Activated T-cell treated with anti-CD3 and anti-CD28 coated beads for 24 hours (primary cell): ENCODE results near the gene SYT15.
"Not testable (repeated sequence)": the region's sequence is repeated elsewhere in the genome, so short reads cannot be mapped to it uniquely, and the experiment has no call there.

Experiments
- DNase-seq: peaks from one replicate; pipeline ENCODE4 v3.0.0-alpha.2; 2020; ENCODE audit warnings: low read depth

SYT15 gene

DNA sequence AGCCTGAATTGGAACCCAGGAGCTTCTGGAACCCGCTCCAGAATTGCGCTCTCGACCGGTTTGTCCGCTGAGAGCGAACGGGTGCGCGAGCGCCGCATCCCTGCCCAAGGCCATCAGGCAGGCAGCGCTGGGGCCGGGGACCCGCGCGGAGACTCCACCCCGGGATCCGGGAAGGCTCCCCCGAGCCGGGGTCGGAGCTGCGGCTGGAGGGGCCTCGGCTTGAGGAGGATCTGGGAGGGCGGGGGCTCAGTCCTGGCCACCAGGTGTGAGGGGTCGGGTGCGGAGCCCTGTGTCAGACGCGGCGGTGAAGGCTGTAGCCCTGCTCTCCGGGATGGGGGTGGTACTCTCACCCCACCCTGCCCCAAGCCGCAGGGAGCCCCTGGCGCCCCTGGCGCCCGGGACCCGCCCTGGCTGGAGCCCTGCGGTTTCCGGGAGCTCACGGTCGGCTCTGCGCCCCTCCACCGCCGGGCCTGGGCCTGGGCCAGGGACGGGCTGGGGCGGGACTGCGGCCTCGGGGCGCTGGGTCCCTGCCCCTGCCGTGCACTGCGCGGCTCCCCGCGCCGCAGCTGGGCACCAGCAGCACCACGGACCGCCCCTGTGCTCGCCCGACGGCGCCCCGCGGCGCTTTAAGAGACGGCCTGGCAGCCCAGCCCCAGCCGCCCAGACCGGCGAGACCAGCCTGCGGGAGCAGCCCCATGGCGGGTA, at the start of gene SYT15:
Gene SYT15 (plus strand): TSS at position 655 of the 705 bp plus-strand sequence. CDS start 41 bp downstream, at position 696.
- DNase-seq, result not testable (repeated sequence)

DNA sequence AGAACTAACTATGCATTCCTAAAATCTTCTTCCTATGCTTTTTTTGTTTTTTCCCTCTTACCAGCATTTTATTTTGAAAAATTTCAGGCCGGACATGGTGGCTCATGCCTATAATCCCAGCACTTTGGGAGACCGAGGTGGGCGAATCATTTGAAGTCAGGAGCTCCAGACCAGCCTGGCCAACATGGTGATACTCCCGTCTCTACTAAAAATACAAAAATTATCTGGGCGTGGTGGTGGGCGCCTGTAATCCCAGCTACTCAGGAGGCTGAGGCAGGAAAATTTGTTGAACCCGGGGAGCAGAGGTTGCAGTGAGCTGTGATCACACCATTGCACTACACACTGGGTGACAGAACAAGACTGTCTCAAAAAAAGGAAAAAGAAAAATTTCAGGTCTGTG, 49.2 kb upstream of the SYT15 start:
- not testable (repeated sequence) for DNase-seq

DNA sequence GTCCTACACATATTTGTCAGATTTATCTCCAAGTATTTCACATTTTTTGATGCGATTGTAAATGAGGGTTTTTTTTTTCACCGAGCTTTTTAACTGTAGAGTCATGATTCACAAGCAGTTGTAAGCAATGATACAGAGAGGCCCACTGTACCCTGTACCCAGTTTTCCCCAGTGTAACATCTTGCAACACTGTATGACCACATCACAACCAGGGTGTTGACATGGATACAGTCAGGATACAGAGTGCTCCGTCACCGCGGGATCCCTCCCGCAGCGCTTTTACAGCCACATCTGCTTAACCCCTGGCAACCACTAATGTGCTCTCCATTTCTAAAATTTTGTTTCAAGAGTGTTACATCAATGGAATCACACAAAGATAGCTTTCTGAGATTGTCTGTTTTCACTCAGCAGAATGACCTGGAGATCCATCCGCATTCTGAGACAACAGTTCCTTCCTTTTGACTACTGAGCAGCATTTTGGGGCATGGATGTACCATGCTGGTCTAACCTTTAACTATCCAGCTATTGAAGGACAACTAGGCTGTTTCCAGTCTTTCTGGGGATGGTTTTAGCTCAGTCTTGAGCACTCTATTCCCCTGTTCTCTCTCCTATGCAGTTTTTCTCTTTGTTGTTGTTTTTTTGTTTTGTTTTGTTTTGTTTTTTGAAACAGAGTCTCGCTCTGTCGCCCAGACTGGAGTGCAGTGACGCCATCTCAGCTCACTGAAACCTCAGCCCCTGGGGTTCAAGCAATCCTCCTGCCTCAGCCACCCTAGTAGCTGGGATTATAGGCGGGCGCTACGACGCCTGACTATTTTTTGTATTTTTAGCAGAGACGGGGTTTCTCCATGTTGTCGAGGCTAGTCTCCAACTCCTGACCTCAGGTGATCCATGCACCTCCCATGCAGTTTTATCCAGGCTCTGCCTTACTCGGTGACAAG, 48.4 kb upstream of the SYT15 start:
- DNase-seq, result no peak

DNA sequence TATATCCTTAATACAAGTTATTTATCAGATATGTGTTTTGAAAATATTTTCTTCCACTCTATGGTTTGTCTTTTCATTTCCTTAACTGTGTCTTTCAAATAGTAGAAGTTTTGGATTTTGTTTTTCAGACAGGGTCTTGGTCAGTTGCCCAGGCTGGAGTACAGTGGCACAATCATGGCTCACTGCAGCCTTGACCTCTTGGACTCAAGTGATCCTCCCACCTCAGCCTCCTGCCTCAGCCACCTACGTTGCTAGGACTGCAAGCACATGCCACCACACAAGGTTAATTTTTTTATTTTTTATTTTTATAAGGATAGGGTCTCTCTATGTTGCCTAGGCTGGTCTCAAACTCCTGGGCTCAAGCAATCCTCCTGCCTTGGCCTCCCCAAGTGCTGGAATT, 46.7 kb upstream of the SYT15 start:
- DNase-seq, result not testable (repeated sequence)

DNA sequence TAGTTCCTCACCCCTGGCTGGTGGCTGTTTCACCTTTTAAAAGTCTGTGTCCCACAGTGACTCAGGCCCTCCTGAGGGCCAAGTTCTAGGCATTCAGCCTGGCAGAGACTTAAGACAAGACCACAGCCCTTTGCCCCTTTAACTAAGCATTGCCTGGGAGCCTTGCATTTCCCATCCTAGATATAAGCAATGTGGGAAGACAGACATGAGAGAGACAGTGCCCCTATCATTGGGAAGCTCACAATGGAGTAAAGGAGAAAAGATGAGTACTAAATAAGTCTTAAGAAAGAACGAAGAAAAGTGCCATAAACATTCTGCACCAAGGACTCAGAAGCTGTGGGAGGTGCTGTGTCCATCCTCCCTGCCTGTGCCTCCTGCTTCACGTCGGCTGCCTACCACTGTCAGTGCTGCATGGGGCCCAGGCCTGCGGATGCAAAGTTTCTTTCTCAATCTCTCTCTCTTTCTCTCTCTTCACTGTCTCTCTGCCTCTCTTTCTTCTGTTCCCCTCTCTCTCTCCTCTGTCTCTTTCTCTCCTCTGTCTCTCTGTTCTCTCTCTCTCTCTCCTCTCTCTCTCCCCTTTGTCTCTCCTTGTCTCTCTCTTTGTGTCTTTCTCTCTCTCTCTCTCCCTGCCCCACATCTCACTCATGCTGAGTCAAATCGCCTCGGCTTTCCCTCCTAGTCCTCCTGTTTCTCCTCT, 44.0 kb upstream of the SYT15 start:
- DNase-seq, result no peak

DNA sequence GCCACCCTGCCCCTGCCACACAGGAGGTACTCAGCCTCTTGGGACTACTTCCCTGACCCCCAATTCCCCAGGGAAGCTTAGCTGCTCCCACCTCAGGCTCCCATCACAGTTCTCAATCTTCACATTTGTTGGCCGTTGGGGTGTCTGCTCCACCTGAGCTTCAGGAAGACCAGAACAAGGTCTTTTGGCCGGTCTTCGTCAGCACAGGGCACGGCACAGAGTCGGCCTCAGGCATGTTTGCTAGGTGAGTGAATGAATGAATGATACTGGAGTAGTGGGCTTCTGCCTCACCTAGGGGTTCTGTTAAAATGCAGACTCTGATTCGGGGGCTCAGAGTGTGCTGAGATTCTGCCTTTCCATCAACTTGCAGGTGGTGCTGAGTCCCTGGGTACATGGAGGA, 42.8 kb upstream of the SYT15 start:
- DNase-seq, result no peak

DNA sequence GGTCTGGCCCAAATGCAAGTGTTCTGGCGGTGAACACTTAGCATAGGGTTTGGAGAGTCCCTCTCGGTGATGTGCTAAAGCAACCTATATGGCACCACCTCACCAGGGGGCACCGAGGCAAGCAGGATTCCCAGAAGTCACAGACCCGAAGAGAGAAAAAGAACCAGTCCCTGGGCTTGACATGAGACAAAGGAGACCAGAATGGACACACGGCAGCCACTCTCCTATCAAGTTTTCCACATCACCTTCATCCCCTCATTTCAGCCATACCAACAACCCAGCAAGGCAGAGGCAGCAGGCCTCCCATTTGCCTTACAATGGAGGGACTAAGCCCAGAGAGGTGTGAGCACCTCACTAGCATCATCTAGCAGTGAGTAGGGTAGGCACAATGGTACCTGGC, 42.1 kb upstream of the SYT15 start:
- no peak for DNase-seq

DNA sequence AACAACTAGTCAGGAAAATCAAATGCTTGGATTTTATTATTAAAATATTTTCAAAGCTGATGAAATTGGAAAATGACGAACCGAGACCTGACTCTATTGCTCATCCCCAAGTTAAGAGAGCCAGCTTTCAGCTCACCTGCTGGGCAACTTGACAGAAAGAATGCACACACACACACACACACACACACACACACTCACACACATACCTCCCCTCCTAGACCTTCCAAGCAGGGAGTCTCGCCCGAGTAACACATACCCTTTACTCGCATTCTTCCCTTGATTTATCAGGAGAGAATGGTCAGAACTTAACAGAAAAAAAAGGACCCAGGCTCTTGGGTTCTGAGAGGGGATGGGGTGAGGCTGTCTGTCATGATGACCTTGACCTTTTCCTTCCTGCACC, 41.6 kb upstream of the SYT15 start:
- DNase-seq, result no peak

DNA sequence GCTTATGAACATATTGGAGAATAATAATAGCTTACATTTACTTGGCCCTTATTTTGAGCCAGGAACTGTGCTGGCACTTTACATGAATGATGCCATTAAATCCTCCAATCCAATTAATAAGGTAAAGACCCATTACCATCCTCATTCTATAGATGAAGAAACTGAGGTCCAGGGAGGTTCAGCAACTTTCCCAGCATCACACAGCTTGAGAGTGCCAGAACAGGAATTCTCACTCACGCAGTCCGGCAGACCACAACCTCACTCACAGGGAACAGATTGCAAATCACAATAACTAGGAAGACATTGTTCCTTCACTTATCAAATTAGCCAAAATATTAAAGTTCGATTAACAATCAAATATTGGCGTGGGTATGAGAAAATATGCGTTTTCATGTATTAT, 40.8 kb upstream of the SYT15 start:
- no peak for DNase-seq

DNA sequence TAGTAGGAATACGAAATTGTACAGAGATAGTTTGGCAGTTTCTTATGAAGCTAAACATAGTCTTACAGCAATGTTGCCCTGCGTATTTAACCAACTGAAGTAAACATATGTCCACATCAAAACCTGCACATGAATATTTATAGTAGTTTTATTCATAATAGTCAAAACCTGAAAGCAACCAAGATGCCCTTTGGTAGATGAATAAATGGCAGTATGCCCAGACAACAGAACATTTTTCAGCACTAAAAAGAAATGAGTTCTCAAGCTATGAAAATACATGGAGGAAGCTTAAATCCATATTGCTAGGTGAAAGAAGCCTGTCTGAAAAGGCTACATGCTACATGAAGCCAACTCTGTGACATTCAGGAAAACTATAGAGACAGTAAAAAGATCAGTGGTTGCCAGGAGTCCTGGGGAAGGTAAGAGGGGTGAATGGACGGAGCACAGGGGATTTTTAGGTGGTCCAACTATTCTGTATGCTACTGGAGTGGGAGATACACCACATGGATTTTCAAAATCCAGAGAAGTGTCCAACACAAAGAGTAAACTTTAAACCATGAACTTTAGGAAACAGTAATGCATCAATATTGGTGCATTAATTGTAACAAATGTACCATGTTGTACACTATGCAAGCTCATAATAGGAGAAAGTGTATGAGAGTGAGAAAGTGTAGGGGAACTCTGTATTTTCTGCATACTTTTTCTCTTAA, 40.1 kb upstream of the SYT15 start:
- DNase-seq, result no peak

DNA sequence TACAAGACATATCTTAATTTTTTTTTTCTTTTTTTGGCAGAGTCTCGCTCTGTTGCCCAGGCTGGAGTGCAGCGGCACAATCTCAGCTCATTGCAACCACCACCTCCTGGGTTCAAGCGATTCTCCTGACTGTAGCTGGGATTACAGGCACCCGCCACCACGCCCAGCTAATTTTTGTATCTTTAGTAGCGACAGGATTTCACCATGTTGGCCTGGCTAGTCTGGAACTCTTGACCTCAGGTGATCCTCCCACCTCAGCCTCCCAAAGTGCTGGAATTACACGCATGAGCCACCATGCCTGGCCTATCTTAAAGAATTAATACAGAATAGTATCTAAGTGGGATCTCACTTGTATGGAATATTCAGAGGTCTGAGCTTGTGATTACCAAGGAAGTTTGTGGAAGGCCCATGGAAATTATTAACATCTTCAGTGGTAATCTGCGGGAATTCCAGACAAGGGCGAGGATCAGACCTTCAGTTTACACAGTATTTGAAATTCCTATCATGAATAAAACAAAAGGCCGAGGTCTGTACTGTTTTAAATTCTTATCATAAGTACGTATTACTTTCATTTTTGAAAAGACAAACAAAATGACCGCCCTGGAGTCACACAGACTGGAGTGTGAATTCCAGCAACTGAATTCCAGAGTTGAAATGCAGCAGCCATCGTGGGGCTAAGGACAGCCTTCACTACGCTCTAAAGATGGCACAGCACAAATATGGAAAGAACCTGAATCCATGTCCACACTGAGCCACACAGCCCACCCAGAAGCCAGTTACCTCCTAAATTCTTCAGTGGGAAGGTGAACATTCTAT, 39.1 kb upstream of the SYT15 start:
- DNase-seq, result no peak

DNA sequence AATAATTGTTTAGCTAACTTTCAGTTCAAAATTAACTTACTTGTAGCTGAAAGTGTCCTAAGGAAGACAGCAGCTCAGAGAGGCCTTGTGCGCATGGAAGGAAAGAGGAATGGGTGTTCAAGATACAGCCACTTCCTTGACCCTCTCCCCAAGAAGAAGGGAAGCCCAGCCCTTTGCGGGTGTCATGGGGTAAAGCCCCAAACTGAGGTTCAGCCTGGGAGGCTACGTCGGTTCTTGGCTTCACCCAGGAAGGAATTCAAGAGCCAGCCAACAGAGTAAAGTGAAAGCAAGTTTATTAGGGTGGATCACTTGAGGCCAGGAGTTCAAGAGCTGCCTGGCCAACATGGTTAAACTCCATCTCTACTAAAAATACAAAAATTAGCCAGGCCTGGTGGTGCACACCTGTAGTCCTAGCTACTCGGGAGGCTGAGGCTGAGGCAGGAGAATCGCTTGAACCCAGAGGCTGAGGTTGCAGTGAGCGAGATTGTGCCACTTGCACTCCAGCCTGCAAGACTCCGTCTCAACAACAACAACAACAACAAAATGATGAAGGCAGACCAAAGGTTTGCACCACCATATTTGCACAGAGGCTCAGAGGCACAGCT, 38.4 kb upstream of the SYT15 start:
- no peak for DNase-seq

DNA sequence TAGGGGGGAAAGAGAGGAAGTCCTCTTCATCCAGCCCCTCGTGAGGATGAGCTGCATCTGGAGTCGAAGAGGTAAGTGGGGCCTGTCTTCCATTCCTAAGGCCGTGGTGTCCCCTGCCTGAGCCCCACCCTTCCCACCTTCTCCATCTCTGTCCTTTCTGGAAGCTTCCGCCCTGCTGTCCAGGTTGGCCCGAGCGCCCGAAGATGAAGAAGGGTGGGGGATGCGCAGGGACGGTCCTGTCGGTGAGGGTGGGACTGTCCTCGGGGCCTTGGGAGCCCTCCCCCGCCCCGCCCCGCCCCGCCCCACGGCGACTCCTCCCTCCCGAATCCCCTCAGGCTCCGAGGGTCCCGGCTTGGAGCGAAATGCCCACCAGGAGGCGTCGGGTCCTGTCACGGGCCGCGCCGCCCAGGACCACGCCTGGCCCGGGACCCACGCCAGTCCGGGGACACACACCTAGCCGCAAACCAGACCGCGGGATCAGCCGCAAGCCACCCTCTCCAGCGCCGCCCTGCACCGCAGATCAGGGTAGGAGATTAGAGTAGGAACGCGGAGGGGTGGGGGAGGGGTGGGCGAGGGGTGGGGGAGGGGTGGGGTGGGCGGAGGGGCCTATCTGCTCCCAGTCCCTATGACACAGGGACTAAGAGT, 37.8 kb upstream of the SYT15 start:
- no peak for DNase-seq

DNA sequence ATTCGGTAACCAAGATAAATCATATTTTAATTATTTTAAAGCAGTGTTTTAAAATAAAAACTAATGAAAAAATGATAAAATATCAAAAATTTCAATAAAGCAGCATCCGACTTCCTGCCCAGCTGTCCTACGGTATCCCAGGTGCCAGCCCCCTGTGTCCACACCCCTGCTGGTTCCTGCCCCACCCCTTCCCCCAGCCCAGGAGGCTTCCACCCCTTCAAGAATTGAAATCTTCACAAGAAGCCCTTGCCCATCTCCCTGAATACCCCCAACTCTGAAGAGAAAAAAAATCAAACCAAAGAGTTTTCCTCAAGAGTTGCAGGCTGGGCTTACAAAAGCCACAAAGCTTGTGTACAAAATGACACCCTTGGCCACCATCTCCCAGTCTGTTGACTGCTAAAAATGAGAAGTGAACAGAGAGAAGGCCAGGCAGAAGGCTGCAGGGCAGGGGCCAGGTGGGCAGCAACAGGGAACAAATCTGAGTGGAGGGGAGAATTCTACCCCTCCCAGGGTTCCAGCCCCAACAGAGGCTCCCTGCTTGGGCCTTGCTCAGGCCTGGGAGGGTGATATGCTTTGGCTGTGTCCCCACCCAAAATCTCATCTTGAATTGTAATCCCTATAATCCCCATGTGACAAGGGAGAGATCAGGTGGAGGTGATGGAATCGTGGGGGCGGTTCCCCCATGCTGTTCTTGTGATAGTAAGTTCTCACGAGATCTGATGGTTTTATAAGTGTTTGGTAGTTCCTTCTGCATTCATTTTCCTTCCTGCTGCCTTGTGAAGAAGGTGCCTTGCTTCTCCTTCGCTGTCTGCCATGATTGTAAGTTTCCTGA, 37.0 kb upstream of the SYT15 start:
- DNase-seq, result no peak

DNA sequence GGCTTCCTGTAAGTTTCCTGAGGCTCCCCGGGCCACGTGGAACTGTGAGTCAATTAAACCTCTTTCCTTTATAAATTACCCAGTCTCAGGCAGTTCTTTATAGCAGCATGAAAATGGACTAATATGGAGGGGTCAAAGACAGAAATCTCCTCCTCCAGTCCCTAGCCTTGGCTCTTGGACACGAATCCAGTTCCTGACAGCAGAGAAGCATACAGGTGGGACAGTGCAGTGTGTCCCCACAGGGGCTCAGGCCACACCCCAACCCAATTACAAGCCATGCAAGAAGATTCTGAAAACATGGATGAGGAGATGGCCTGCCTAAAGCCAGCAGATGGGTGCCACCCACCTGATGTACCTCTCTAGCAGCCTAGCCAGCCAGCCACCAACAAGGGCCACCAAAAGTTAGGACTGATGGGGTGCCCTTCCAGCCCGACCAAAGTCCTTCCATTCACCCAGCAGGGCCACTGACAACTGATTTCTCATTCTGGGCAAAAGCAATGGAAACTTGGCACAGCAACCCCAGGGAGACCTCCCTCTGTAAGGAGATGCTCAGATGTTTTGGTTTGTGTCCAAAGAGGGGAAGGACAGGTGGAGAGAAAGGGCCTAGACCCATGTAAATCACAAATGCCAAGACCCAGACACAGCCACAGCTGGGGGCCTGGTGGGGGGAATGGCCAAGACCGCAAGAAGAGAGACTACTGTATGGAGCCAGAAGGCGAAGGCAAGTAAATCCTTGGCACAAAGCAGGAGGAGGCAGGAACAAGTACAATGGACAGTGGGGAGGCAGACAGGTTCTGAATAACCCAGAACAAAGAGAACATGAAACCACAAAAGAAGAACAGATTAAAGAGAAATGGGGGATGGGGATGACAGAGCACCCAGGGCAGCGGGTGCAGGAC, 36.1 kb upstream of the SYT15 start:
- DNase-seq, result no peak

DNA sequence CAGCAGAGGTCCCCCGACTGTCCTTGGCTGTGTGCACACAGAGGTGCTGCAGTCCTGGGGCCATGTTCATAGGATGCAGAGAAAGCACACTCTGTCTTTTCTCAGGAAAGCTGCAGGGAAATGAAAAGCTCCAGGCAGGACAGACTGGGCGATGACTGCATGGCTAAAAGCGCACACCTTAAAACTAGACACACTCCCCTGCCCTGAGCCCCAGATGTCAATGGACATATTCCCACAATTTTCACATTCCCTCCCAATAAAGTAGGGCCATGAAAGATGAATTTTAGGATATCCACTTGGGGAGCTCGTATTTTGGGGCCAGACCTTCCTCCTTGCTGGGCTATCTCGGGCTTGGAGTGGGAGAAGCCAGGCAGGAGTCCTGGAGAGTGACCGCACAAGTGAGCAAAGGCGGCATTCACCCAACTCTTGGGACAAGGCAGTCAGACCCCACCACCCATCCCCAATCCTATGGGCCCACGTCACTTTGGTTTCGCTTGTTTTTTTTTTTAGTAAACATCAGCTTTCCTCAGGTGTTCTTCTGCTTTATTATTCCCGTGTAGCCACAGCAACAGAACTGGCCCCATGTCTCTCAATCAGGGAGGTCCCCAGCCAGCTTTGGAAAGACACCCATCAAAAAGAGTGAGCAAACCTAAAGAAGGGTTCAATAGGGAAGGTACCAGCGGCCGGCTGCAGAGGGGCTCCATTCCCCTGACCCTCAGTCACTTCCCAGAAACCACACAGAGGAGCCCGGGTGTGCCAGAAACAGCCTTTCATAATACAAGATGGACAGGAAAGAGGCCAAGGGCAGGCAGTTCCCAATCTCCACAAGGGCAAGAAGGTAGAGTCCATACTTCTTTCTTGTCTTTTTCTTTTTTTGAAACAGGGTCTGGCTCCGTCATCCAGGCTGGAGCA, 35.2 kb upstream of the SYT15 start:
- DNase-seq, result no peak
